OCI-M2 (cell line): ENCODE measurements around the gene GYPB.
"Not testable (repeated sequence)": the region's sequence is repeated elsewhere in the genome, so short reads cannot be mapped to it uniquely, and the experiment has no call there.

ENCODE experiments used
- DNase-seq: peaks from one replicate; lab custom pipeline; 2025; ENCODE audit not compliant: unreplicated experiment; lab: John Stamatoyannopoulos, UW

The GYPB gene

DNA sequence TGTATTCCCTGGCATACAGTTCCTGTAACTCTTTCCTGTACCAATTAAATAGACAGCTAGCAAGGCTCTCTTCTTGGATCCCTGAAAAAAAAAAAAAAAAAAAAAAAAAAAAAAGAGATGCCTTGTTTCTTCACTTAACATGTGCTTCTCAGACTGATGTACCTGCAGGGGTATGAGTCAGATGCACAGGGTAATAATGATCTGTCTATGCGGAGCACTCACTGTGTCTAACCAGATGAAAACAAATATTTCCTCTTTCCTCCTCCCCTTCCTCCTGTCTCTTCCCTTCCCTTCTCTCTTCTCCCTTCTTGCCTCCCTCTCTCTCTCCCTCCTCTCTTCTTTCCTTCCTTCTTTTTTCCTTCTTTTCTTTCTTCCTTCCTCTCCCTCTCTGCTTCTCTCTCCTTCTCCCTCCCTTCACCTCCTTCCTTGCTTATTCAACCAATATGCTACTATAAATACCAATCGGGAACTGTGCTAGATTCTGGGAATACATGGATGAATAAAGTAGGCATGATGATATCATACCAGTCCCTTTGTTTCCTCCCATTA lies 3.0 kb downstream of the GYPB start:
- not testable (repeated sequence) for DNase-seq

DNA sequence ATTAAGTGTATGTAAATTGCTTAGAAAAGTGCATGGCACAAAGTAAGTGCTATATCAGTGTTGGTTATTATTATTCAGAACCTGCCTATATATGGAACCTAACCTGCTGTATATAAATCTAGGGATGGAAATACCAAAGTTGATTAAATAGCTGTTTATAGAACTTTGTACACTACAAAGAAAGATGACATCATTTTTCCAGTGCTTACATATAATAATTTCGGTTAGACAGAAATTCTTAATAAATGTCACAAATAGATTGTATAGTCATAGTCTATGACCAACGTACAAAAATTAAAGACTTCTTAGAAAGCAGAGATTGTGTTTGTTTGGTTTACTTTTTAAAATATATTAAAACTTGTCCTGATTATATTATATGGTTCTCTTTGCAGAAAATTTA lies 4.4 kb downstream of the GYPB start:
- DNase-seq: no peak

DNA sequence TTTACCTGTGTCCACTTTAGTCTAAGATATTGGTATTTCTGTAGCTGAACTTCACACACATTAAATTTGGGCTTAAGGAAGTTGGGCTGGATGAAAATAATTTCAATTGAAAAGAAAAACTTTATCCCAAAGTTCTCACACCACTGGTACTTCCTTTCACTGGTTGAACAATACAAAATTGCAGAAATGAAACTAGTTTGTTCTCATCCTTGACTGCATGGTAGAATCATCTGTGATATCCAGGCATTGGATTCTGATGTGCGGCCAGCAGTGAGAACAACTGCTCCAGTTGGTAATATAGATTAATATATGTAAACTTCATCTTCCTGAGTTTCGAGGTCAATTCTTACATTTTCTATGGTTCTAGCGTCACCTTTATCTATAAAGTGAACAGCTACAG lies 10.6 kb downstream of the GYPB start:
- not testable (repeated sequence) for DNase-seq

DNA sequence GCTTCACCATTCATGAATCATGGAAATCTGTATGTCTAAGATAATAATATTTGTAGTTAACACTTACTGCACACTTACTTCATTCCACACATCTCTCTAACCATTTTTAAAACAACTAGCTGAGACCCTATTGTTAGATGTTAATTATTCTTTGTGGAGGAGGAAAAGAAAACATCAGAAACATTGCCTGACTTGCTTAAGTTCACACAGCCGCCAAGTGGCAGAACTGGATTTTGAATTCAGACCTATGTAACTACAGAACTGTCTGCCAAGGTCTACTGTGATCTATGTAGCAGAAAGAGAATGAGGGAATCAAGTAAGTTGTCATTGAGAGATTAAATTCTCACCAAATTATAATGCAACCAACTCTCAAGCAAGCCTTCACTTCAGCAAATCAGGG lies 11.2 kb downstream of the GYPB start:
- not testable (repeated sequence) for DNase-seq

DNA sequence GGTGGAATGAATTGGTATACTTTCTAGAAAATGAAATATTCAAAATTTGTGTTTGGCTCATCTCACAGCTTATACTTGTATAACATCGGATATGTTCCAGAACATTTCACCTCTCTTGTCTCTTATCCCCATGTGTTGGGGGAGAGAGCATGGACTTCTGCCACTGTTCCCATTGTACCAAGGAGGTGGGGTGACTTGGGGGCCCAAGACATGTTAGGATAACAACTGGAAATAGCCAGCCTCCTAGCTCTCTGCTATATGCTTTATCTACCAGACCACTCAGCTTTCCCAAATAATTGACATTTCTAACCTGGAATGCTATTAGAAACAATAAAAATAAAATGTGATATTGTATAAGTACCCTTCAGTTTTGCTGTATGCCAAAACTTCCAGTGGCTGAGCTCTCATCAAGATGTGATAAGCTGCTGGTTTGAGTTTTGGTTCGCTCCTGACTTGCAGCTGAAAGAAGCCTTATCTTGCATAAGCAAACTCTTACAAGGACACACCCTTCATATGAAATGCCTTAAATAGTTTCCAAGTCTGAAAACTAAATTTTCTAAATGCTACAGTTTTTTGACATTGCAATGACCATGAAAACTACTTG lies 12.9 kb downstream of the GYPB start:
- not testable (repeated sequence) for DNase-seq

DNA sequence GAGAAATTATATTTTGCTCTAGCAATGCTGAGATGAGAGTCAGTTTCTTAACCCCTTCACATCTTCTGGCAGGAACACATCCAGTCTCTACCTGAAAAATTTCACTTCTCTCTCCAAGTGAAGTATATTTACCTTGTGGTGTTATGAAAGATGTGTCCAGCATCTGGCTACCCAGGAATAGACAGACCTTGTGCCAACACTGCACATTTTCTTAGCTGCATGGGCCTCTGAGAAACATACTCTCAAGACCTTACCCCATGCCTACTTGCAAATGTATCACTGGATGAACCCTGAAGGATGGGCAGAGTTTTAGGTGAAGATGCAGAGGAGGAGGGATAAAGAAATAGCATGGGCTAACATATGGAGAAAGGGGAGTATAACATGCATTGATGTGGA lies 13.6 kb downstream of the GYPB start:
- not testable (repeated sequence) for DNase-seq

DNA sequence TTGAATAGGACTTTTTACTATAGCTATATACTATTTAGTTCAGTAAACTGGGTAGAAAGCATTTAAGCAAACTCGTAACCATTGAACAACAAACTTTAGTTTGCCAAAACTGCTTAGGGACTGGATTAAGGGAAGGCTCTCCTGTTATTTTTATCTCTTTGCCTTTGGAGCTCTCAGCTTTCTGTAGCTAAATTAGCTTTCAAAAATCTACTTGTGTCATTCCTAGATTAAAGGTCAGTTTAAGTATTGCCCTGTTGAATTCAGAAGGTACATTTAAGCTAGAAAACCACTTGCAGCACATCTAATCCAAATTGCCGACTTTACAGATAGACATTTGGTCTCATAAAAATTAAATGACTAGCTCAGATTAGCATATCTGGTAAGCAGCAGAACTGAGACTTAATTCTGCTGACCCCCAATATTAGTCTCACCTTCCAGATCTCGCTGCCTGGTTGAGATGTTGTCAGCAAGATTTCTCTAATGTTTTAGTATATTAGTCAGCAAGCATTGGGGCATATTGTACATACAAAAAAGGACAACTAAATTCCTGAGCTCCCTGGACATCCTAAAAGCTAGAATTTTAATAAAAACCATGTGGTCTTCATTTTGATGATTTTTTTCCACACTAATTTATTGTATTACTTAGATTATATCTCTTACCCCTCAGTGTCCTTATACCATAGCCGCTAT lies 14.2 kb downstream of the GYPB start:
- not testable (repeated sequence) for DNase-seq

DNA sequence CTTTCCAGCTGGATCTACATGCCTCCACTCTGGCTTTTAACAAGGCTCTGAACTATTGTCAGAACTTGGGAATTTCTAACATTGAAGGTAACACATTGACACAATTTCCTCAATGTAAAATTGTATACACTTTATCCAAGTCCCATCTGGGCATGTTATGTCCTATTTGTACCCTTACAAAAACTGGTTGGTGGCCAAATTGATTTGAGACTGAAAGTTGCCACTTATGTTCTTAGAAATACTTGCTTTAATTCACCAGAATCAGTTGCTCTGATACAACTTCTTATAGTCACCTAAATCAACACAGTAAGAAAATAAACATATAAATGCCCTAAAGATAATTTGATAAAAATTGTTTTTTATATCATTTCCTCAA lies 15.3 kb downstream of the GYPB start:
- DNase-seq: not testable (repeated sequence)

DNA sequence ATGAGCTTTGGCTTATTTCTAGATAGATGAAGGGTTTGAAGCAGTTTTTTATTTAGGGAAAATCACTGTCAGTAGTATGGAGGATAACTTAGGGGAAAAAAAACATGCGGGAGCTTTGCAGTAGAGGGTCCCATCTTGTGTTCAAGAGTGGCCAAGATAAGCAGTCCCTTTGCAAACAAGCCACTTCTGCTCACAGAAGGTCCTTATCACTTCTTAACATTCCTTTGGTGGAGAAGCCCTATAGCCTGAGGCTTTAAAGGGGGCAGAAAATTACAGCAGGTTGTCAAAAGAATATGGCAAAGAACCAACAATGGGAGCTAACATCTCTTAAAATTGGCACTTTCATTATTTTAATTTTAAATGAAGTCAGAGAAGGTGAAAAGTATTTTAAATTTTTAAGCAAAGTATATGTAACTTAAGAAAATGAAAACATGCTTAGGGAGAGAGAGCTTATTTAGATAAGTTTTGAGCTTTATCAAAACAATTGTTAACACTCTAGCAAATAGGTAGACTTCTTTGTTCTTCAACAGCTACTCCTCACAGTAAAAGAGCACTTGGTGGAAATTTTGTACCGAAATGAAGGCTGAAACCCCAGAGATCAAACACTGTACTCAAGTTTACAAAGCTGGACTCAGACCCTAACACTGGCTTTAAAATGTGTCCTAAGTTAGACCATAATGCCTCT lies 15.8 kb downstream of the GYPB start:
- DNase-seq: not testable (repeated sequence)

DNA sequence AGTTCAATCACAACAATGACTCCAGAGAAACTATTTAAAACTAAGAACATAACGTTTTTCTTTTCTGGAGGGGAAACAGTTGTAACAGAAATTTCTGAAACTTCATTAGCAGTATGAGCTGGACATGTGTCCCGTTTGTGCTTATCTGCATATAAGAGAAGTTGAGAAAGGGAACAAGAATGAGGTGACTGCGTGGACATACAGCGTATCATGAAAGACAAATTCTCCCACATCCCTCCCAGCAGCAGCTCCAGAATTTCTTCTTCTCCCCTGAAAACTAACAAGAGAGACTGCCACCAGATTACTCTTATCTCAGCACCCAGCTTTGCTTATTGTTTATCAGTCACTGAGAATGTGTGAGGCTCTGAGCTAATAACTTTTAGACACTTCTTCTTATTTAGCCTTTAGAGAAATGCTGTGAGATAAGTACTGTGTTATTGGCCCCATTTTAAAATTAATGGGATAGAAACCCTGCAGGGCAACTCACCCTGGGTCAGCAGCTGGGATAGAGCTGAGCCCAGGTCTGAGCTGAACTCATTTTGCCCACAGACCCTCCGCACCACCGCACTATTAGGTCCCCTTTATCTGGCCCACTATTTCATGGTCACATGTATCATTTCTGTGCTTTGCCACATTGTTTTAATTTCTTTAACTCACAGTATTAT lies 18.7 kb downstream of the GYPB start:
- DNase-seq: not testable (repeated sequence)

DNA sequence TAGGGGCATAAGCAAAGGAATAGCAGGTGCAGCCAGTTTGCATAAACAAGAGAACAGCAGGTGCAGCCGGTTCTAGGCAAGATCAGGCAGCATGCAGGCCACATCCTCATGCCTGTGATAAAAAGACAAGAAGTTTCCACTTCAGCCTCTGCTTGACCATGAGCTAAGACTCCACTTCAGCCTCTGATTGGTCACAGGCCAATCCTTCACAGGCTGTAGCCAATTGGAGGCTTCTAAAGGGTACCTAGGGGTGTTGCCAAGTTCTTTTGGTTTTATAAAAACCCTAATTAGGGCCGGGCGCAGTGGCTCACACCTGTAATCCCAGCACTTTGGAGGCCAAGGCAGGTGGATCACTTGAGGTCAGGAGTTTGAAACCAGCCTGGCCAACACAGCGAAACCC lies 23.0 kb downstream of the GYPB start:
- not testable (repeated sequence) for DNase-seq

DNA sequence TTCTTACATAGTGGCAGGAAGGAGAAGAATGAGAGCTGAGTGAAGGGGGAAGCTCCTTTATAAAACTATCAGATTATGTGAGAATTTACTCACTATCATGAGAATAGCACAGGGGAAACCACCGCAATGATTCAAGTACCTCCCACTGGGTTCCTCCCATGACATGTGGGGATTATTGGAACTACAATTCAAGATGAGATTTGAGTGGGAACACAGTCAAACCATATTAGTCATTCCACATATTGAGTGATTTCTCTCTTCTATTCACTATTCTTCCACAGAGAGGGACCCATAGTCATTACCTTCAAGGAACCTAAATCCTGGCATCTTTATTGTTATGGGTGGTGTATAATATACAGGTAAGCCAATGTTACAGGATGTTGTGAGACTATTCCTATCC lies 27.4 kb downstream of the GYPB start:
- DNase-seq: not testable (repeated sequence)

DNA sequence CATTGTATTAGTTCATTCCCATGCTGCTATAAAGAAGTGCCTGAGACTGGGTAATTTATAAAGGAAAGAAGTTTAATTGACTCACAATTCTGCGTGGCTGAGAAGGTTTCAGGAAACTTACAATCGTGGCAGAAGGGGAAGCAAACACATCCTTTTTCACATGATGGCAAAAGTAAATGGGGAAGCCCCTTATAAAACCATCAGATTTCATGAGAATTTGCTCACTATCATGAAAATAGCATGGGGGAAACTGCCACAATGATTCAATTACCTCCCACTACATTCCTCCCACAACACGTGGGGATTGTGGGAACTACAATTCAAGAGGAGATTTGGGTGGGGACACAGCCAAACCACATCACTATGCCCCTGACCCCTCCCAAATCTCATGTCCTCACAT lies 28.5 kb downstream of the GYPB start:
- not testable (repeated sequence) for DNase-seq

DNA sequence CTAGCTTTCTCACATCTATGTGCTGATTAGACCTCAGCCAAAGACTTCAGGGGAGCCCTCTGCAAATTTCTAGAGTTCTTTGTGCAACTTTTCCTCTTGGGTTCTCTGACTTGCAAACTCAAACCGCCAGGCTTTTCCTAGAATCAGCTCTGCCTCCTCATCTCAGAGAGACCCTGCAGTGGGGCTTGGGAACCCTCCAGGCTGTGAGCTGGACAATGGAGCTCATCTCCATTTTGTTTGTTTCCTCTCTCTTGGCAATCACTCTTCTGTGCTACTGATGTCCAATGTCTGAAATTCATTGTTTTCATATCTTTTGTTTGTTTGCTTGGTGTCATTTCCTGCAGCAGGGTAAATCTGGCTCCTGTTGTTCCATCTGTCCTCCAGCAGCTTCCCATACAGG lies 33.0 kb downstream of the GYPB start:
- DNase-seq: no peak

DNA sequence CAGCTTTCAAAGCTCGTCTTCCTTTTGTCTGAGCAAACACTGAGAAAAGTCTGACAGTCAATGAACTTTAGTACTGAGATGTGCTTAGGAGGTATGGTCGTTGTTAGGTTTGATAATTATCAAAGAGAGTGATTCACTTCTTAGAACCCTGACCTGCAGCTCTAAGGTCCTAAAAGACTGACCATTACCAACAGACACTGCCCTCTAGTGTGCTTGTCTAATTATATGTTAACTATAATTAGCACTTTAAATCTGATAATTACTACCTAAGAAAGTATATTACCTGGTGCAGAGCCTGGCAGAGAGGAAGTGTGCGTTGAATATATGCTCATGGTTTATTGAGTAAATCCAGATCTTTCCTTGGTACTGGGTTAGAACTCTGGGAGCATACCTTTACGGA lies 38.4 kb downstream of the GYPB start:
- DNase-seq: not testable (repeated sequence)

DNA sequence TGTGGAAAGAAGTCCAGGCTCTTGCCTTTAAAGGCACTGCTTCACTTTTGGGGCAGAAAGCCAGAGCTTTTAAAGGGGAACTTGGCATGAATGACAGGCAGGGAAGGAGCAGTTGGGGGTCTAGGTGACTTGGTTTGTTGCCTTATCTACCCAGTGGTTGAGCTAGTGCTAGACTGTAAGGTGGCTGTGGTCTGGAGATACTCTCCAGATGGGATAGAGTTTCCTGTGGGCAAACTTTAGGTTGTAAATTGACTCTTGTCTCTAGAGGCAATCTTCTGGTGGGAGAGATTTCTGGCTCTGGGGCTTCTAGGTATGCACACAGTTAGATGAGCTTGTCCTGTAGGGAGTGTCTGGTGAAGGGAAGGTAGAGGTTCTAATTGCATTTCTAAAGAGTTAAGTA lies 43.7 kb downstream of the GYPB start:
- DNase-seq: peak; percentile 36

DNA sequence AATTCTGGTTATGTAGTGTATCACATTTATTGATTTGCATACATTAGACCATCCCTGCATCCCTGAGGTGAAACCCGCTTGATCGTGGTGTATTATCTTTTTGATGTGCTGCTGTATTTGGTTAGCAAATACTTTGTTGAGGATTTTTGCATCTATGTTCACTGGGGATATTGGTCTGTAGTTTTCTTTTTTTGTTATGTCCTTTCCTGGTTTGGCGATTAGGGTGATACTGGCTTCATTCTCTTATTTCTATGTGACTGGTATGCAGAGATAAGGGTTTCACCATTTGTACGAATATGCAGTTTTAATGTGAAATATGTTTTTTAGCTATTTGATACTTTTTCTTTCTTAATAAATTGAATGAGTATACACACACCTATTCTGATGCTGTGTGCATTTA lies 45.2 kb downstream of the GYPB start:
- DNase-seq: not testable (repeated sequence)

DNA sequence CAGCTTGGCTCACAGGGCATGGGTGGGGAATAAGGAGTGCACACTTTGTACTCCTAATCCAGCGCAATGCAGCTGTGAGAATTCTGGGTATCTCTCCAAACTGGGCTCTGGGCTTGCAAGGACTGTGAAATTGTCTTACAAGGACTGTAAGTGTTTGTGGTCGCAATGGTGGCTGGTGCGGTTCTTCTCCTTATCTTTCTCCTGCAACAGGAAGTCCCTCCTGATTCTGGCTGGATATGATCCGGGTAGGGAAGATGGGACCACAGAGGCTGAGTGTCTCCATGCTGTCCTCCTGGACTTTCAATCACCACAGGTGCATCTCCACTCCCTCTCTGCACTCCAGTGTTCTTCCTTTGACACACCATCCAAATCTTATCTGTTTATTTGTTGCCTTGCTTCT lies 58.1 kb downstream of the GYPB start:
- DNase-seq: no peak

DNA sequence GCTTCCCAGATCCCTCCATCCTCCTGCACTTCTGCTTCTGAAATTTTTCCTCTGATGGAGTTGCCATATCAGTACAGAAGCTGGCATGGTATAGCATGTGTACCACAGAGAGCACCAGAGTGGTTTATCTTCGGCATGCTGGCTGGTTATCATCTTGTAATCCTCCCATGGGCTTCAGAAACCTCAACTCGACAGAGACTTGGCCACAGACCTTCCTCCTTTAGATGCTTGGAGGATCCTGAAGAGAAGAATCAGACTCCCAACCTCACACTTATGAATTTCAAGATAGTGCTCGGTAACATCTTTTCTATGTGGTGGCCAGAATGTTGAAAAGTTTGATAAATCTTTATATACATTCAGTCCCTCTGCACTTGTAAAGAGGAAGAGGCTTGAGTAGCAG lies 63.9 kb downstream of the GYPB start:
- peak; percentile 18 for DNase-seq

DNA sequence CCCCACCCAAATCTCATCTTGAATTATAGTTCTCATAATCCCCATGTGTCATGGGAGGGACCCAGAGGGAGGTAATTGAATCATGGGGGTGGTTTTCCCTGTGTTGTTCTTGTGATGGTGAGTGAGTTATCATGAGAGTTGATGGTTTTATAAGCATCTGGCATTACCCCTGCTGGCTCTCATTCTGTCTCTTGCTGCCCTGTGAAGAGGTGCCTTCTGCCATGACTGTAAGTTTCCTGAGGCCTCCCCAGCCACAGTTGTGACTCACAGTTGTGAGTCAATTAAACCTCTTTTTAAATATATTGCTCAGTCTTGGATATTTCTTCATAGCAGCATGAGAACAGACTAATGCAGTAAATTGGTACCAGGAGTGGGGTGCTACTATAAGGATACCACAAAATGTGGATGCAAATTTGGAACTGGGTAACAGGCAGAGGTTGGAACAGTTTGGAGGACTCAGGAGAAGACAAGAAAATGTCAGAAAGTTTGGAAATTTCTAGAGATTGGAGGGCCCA lies 67.7 kb downstream of the GYPB start:
- DNase-seq: not testable (repeated sequence)

DNA sequence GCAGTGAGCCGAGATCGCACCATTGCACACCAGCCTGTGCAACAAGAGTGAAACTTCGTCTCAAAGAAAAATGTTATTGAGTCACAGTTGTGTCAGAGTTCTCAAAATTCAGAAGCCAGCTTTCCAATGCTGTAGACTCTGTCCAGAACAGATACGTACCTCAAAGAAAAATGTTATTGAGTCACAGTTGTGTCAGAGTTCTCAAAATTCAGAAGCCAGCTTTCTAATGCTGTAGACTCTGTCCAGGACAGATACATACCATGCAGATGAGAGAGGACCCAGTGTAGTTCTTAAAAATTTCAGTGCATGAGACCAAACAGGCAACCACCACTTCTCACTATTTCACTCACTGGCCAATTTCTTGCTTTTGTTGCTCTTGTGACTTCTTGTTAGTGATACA lies 68.2 kb downstream of the GYPB start:
- DNase-seq: not testable (repeated sequence)
